Left cardiac atrium (tissue), 4 donors: ENCODE data around the gene VPS37C. TPM values are rescaled to one million over a fixed set of nuclear protein-coding genes. Genes with fewer than 3 reads are reported as not detected.
"Not testable (repeated sequence)": the region's sequence is repeated elsewhere in the genome, so short reads cannot be mapped to it uniquely, and the experiment has no call there.

Experiments used
- ATAC-seq, 2 donors: fragments of 200-7000 bp; cut with Tn5 transposase; one replicate each; pipeline ENCODE4 v1.9.1; 2020; ENCODE audit warnings: mild to moderate bottlenecking in 2 of 2, moderate library complexity in 2 of 2
- DNase-seq: peaks from one replicate; pipeline ENCODE4 v3.0.0-alpha.2; 2020
- intact Hi-C, 2 donors: fragments of 100-400 bp; cut with DNase I; formaldehyde crosslinking; loops; one replicate each; pipeline versions ENCODE4 v1.14.1 to v1.15.1; 2022 to 2023
- total RNA-seq, 2 donors: library from RNA; stranded (reverse); fragmentation: NEBNext Ultra II Directional; extraction: Animal tissue kit (Norgen Biotek cat#: 25700); gene quantifications; one replicate each; pipeline ENCODE4 v1.2.1, GENCODE V29; 2021
- donor health status: DM: no; HTN: yes; CAD: no.
- donor health status: DM: no; HTN: yes; CAD: no; lungs with severe emphysema.
- donor health status: DM: yes; HTN: yes; CAD: no.
- donor health status: Dilated cardiomyopathy.

The VPS37C gene
- total RNA-seq, 2 donors from 2014 or later = 18.6 to 23.1 TPM

DNA sequence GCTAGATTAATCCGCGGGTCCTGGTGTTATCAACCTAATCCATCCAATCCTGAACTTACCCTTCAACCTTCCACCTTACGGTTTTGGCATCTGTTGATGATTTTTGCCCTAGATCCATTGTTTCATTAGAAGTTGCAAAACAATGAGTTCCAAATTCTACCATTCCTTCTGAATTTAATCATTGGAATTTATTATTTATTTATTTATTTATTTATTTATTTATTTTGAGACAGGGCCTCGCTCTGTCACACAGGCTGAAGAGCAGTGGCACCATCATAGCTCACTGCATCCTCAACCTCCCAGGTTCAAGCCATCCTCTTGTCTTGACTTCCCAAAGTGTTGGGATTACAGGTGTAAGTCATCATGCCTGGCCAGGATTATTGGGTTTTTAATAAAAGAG is 20.3 kb upstream of the VPS37C start:
- intact Hi-C loops = no loop called here
- no peak for ATAC-seq
- no peak for DNase-seq

DNA sequence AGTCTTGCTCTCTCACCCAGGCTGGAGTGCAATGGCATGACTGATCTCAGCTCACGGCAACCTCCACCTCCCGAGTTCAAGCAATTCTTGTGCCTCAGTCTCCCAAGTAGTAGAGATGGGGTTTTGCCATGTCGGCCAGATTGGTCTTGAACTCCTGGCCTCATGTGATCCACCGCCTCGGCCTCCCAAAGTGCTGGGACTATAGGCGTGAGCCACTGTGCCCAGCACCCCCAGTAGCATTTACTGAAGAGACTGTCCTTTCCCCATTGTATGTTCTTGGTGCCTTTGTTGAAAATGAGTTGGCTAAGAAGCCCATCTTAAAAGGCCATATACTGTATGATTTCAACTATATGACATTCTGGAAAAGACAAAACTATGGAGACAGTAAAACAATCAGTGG is 19.0 kb upstream of the VPS37C start:
- ATAC-seq, DNase-seq, intact Hi-C loops: not testable (repeated sequence)

DNA sequence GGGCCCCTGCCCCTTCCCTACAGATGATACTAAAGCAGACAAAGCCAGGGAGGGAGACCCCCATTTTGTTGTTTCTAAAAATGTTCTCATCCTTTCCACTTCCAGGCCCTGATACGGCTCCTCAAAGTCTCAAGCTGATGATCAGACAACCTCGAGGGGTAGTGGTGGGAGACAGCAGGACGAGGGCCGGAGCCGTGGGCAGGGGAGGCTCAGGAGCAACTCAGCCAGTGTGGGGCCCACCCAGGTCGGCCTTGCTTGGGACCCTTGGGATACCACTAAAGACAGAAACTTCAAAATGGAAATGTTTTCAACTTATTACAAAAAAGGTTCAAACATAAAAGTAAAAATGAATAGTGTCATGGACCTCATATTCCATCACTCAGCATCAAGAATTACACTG is 15.2 kb upstream of the VPS37C start:
- intact Hi-C loops = no loop called here
- no peak for DNase-seq
- no peak for ATAC-seq

GRCh38 chr11:61174949-61175348 is 13.7 kb upstream of the VPS37C start:
- intact Hi-C loops = no loop called here
- DNase-seq (no peak), ATAC-seq (no peak)

- DNase-seq (no peak), ATAC-seq (peak in 1 of 2 donors; percentile 32)
- intact Hi-C loops = no loop called here
These were observed 13.0 kb upstream of the VPS37C start for GRCh38 chr11:61174273-61174672.

- DNase-seq (no peak), ATAC-seq (no peak)
These were observed 12.2 kb upstream of the VPS37C start for GRCh38 chr11:61173456-61173855.

GRCh38 chr11:61172888-61173287 is 11.7 kb upstream of the VPS37C start:
- intact Hi-C loops = no loop called here
- no peak for DNase-seq
- ATAC-seq = no peak

More at GRCh38 chr11:61173456-61173855, 12.2 kb upstream of the VPS37C start:
- intact Hi-C loops = no loop called here

DNA sequence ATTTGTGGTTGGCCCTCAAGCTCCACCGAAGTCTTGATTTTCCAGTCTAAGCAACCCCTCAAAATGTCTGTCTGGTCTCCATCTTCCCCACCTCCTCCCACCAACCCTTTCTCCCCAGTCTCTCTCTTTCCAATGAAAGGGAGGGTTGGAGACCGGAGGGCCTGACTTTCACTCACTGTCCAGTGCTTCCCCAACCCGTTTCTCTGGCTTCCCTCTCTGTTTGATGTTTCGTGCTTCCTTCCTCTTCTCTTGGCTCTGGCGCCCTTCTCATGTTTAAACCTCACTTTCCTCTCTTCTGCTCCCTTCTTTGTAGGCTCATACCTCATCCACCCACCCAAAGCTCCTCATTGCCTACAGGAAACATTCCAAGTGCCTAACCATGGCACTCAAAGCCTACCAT is 11.1 kb upstream of the VPS37C start:
- no peak for ATAC-seq
- intact Hi-C loops = no loop called here
- DNase-seq = no peak

GRCh38 chr11:61171907-61172306 is 10.7 kb upstream of the VPS37C start:
- intact Hi-C loops = no loop called here
- DNase-seq (no peak), ATAC-seq (no peak)

DNA sequence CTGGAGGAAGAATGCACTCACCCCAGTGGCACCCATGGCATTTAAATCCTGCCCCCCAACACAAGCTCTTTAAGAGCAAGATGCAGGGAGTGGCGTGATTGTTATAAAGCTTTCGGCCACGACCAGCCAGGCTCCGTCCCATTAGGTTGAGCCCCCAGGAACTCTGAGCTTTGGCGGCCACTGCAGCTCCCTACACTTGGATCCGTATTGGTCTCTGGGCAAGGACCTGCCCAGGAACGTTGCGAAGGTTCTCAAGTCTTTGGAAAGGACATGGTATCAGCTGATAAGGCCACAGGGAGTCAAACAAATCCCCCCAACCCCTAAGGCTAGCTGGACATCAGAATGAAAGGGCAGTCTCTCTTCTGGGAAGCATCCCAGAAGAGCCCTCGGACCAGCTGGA is 9.3 kb upstream of the VPS37C start:
- DNase-seq (no peak), ATAC-seq (no peak)
- intact Hi-C loops = no loop called here

- DNase-seq (no peak), ATAC-seq (no peak)
- intact Hi-C loops = no loop called here
These were observed 7.6 kb upstream of the VPS37C start for GRCh38 chr11:61168800-61169199.

DNA sequence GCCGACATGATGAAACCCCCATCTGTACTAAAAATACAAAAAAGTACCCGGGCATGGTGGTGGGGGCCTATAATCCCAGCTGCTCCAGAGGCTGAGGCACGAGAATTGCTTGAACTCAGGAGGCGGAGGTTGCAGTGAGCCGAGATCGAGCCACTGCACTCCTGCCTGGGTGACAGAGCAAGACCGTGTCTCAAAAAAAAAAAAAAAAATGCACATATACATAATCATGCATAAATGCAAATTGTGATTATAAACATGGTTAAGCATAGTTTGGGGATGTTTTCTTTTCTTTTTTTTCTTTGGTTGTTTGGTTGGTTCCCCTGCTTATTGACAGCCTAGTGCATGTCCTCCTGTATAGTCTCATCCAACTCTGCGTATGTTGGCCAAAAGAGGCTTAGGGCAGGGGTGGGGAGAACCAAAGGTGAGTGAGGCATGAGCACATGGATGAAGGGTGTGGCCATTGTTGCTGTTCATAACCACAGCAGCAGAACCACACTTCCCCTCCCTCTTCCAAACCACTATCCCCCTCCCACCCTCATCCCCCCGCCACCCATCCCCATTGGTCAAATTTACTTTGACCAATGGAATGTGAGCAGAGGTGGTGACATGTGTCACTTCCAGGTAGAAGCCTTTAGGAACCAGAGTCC is 6.9 kb upstream of the VPS37C start:
- ATAC-seq (no peak), DNase-seq (no peak)
- intact Hi-C loops = no loop called here

DNA sequence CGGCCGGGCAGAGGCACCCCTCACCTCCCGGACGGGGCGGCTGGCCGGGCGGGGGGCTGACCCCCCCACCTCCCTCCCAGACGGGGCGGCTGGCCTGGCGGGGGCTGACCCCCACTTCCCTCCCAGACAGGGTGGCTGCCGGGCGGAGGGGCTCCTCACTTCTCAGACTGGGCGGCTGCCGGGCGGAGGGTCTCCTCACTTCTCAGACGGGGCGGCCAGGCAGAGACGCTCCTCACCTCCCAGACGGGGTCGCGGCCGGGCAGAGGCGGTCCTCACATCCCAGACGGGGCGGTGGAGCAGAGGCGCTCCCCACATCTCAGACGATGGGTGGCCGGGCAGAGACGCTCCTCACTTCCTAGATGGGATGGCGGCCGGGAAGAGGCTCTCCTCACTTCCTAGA is 5.1 kb upstream of the VPS37C start:
- ATAC-seq, DNase-seq, intact Hi-C loops: not testable (repeated sequence)

GRCh38 chr11:61165785-61166184 is 4.6 kb upstream of the VPS37C start:
- DNase-seq, ATAC-seq, intact Hi-C loops: not testable (repeated sequence)

GRCh38 chr11:61164606-61165424 is 3.6 kb upstream of the VPS37C start:
- no peak for DNase-seq
- intact Hi-C loops = no loop called here
- ATAC-seq = no peak

- intact Hi-C loops = no loop called here
- ATAC-seq = no peak
- no peak for DNase-seq
These were observed 2.7 kb upstream of the VPS37C start for GRCh38 chr11:61163714-61164605.

DNA sequence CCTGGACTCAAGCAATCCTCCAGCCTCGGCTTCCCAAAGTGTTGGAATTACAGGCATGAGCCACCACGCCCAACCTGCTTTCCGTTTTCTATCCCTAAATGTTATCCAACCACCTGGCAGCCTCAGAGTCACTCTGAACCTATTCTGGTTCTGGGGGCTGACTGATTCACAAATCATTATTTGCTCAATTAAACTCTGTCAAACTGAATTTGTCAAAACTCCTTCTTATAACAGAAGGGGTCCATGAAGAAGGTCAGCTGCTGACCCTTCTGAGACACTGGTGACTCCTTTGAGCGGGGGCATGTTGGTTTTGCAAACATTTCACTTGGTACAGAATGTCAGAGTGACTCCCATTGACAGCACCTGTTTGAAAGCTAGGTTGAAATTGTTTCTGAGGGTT is 1.8 kb upstream of the VPS37C start:
- intact Hi-C loops = no loop called here
- ATAC-seq = no peak

DNA sequence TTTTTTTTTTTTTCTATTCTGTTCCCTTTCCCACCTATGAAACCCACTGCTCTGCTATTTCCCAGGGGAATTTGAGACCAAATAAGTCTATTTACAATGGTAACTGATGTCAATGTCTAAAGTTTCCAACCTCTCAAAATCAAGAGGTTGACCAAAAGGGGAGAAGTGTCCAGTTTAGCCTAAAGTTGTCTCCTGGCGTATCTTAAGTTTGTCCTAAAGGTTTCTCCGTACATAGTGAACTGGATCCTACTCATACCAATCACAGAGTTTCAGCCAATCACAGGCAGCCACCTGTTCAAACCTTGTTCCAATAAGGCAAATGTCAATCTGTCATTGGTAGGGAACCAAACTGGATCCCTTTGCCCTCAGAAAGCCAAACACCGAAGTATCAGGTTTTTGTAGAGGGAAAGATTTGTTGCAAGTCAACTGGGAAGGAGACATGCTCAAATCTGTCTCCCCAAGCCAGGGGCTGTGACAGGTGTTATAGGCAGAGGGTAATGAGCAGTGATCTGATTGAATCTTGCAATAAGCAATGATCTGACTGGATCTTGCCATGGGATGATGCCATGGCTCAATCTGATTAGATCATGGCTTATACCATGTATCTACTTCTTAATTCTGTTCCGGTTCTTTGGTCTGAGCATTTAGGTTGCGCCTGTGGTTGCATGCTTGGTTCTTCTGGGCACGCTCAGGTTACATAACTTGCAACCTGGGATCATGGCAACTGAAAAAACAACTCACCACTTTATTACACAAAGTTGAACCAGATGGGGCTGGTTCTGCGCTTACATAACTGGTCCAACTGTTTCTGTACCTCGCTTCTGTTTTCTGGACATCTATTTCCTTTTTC is 1.1 kb upstream of the VPS37C start:
- intact Hi-C loops = no loop called here
- no peak for DNase-seq
- ATAC-seq = no peak

More for the DNA sequence above, 1.8 kb upstream of the VPS37C start:
- DNase-seq = no peak
